H9 (cell line): Measurements from ENCODE around the gene CHRNA9. TPM values are rescaled to one million over a fixed set of nuclear protein-coding genes. Genes with fewer than 3 reads are reported as not detected.

Source experiments
- DNase-seq: peaks from one replicate; pipeline ENCODE4 v3.0.0-alpha.2; 2017
- H2AFZ ChIP-seq: one replicate; pipeline ENCODE4 v1.6.1; 2013; ENCODE audit warnings: mild to moderate bottlenecking, low read length, control low read depth, moderate library complexity
- H2AK5ac ChIP-seq: 2 replicates; pipeline ENCODE4 v1.6.1; 2013; ENCODE audit warnings: low read length, control low read depth, mixed read lengths; ENCODE audit not compliant: insufficient read length
- H2BK120ac ChIP-seq: one replicate; pipeline ENCODE4 v1.6.1; 2013; ENCODE audit warnings: low read depth, mild to moderate bottlenecking, low read length, control low read depth, inconsistent platforms; ENCODE audit not compliant: poor library complexity, severe bottlenecking
- H2BK12ac ChIP-seq: 2 replicates; pipeline ENCODE4 v1.6.1; 2013; ENCODE audit warnings: low read length, control low read depth, mixed read lengths, low read depth; ENCODE audit not compliant: insufficient read length
- H2BK15ac ChIP-seq: 2 replicates; pipeline ENCODE4 v1.6.1; 2013; ENCODE audit warnings: low read depth, low read length, control low read depth
- H2BK20ac ChIP-seq: one replicate; pipeline ENCODE4 v1.6.1; 2013; ENCODE audit warnings: low read depth, mild to moderate bottlenecking, low read length, control low read depth, inconsistent platforms; ENCODE audit not compliant: poor library complexity, severe bottlenecking
- H2BK5ac ChIP-seq: 2 replicates; pipeline ENCODE4 v1.6.1; 2013; ENCODE audit warnings: low read length, control low read depth, mixed read lengths; ENCODE audit not compliant: insufficient read length
- H3K14ac ChIP-seq: 2 replicates; pipeline ENCODE4 v1.6.1; 2013; ENCODE audit warnings: low read length, control low read depth; ENCODE audit not compliant: insufficient read depth
- H3K18ac ChIP-seq: 2 replicates; pipeline ENCODE4 v1.6.1; 2013; ENCODE audit warnings: low read depth, mild to moderate bottlenecking, mixed read lengths, low read length, control low read depth; ENCODE audit not compliant: insufficient read length
- H3K23ac ChIP-seq: 2 replicates; pipeline ENCODE4 v1.6.1; 2013; ENCODE audit warnings: low read length, control low read depth, mixed read lengths, low read depth; ENCODE audit not compliant: insufficient read length
- H3K23me2 ChIP-seq: 2 replicates; pipeline ENCODE4 v1.6.1; 2013; ENCODE audit warnings: low read depth, mild to moderate bottlenecking, mixed read lengths, low read length, control low read depth; ENCODE audit not compliant: insufficient read length, poor library complexity, severe bottlenecking
- H3K27ac ChIP-seq: 2 replicates; pipeline ENCODE4 v1.5.1; 2013; ENCODE audit warnings: low read length, control low read depth, mixed read lengths, low read depth; ENCODE audit not compliant: insufficient read length
- H3K27me3 ChIP-seq: 2 replicates; pipeline ENCODE4 v1.6.1; 2013; ENCODE audit warnings: low read length, control low read depth, inconsistent platforms; ENCODE audit not compliant: insufficient read depth
- H3K4ac ChIP-seq: 2 replicates; pipeline ENCODE4 v1.6.1; 2013; ENCODE audit warnings: low read depth, mild to moderate bottlenecking, control low read depth, inconsistent platforms, low read length, moderate library complexity
- H3K4me1 ChIP-seq: 2 replicates; pipeline ENCODE4 v1.6.1; 2013; ENCODE audit warnings: low read length, control low read depth, inconsistent platforms; ENCODE audit not compliant: insufficient read depth
- H3K4me2 ChIP-seq: 2 replicates; pipeline ENCODE4 v1.6.1; 2013; ENCODE audit warnings: low read length, control low read depth, mixed read lengths; ENCODE audit not compliant: insufficient read length, insufficient read depth
- H3K56ac ChIP-seq: 2 replicates; pipeline ENCODE4 v1.6.1; 2013; ENCODE audit warnings: low read depth, mild to moderate bottlenecking, mixed read lengths, low read length, control low read depth; ENCODE audit not compliant: insufficient read length
- H3K79me1 ChIP-seq: 2 replicates; pipeline ENCODE4 v1.6.1; 2013; ENCODE audit warnings: low read depth, mild to moderate bottlenecking, moderate library complexity, low read length, control low read depth, inconsistent platforms; ENCODE audit not compliant: insufficient read depth, poor library complexity, severe bottlenecking
- H3K79me2 ChIP-seq: 2 replicates; pipeline ENCODE4 v1.6.1; 2013; ENCODE audit warnings: low read length, control low read depth, inconsistent platforms; ENCODE audit not compliant: insufficient read depth
- H3K9ac ChIP-seq: 2 replicates; pipeline ENCODE4 v1.6.1; 2013; ENCODE audit warnings: low read length, control low read depth, mixed read lengths; ENCODE audit not compliant: insufficient read length; ENCODE audit errors: extremely low read depth
- H3K9me3 ChIP-seq: one replicate; pipeline ENCODE4 v1.6.1; 2013; ENCODE audit warnings: low read depth, low read length, inconsistent platforms; ENCODE audit not compliant: control insufficient read depth
- H3T11ph ChIP-seq: one replicate; pipeline ENCODE4 v1.6.1; 2013; ENCODE audit warnings: mild to moderate bottlenecking, low read length, control low read depth, inconsistent platforms
- H4K20me1 ChIP-seq: one replicate; pipeline ENCODE4 v1.6.1; 2013; ENCODE audit not compliant: control insufficient read depth, insufficient read length, insufficient read depth
- H4K5ac ChIP-seq: 2 replicates; pipeline ENCODE4 v1.6.1; 2013; ENCODE audit warnings: low read depth, mild to moderate bottlenecking, mixed read lengths, low read length, control low read depth; ENCODE audit not compliant: insufficient read length
- H4K8ac ChIP-seq: replicated peaks from 2 replicates; pipeline ENCODE4 v1.6.1; 2013; ENCODE audit warnings: low read length, control low read depth, mixed read lengths, low read depth; ENCODE audit not compliant: insufficient read length
- H4K91ac ChIP-seq: 2 replicates; pipeline ENCODE4 v1.6.1; 2013; ENCODE audit warnings: low read depth, mild to moderate bottlenecking, moderate library complexity, mixed read lengths, low read length, control low read depth; ENCODE audit not compliant: insufficient read length
- H3K27ac Mint-ChIP-seq, 3 experiments: 2 replicates in 2 of 3; 3 replicates in 1 of 3; pipeline ENCODE4 v1.8.0; 2020 to 2021; ENCODE audit warnings: mixed read lengths in 3 of 3, mild to moderate bottlenecking in 1 of 3, moderate library complexity in 1 of 3
- H3K27me3 Mint-ChIP-seq: 2 replicates; pipeline ENCODE4 v1.8.0; 2021; ENCODE audit warnings: low read depth, mild to moderate bottlenecking, moderate library complexity, mixed read lengths
- H3K36me3 Mint-ChIP-seq, 3 experiments: 2 replicates in 2 of 3; 3 replicates in 1 of 3; pipeline ENCODE4 v1.8.0; 2020 to 2021; ENCODE audit warnings: low read depth in 3 of 3, mixed read lengths in 3 of 3; ENCODE audit not compliant: insufficient read depth in 1 of 3
- H3K4me1 Mint-ChIP-seq, 2 experiments: 2 replicates each; pipeline ENCODE4 v1.8.0; 2020; ENCODE audit warnings: mixed read lengths in 2 of 2
- H3K4me3 Mint-ChIP-seq, 2 experiments: 2 replicates in 1 of 2; 3 replicates in 1 of 2; pipeline ENCODE4 v1.8.0; 2020 to 2021; ENCODE audit warnings: mild to moderate bottlenecking in 2 of 2, mixed read lengths in 2 of 2, moderate library complexity in 1 of 2
- H3K9me3 Mint-ChIP-seq, 2 experiments: 2 replicates in 1 of 2; 3 replicates in 1 of 2; pipeline ENCODE4 v1.8.0; 2020; ENCODE audit warnings: mild to moderate bottlenecking in 2 of 2, mixed read lengths in 2 of 2, moderate library complexity in 1 of 2
- WGBS: extraction: QIAGEN DNeasy Blood & Tissue Kit; methylation state at CpG from one replicate; pipeline ENCODE4 v1.1.7; 2013; ENCODE audit warnings: missing lambda C conversion rate, low lambda C conversion rate, mixed read lengths; ENCODE audit not compliant: insufficient read length; ENCODE audit errors: extremely low coverage; 5-methylcytosine and 5-hydroxymethylcytosine counted together
- total RNA-seq: library from RNA; stranded (reverse); gene quantifications from 2 replicates; pipeline ENCODE4 v1.2.1, GENCODE V29; 2021
- TF ChIP-seq, protein P1 (sequence below): fragments of 200-600 bp; sonication (generic); conservative IDR thresholded peaks from 3 replicates; pipeline ENCODE4 v1.8.0; 2021; ENCODE audit warnings: antibody characterized with exemption, mild to moderate bottlenecking

Gene CHRNA9
- total RNA-seq, 1 experiment from 2014 or later = 1.2 TPM

DNA sequence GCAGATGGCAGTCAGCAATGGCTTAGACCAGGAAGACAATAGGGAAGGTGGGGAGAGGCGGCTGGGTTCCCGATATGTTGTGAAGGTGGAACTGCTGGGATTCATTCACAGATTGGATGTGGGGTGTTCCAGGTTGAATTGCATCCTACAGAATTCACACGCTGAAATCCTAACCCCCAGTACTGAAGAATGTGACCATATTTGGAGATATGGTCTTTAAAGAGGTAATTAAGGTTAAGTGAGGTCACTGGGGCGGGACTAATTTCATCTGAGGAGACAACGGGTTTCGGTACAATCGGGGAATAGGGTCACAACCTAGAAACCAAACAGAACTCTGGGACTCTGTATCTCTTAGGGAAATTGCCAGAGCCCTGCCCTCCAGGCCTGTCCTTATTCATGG is 5.3 kb upstream of the CHRNA9 start:
- no peak overlapping the region for H3K4me3 Mint-ChIP-seq
- Histone ChIP-seq H2BK20ac (no peak overlapping the region), H3K79me1 (no peaks in the 10 kb centered on the region), H3K9me3 (no peaks in the 10 kb centered on the region), H2BK15ac (no peak overlapping the region), H2AFZ (no peak overlapping the region), H3K9ac (no peak overlapping the region), H2BK5ac (no peak overlapping the region), H2BK12ac (no peak overlapping the region), H4K8ac (no peak overlapping the region), H3K18ac (no peak overlapping the region), H3K4me2 (no peak overlapping the region), H3T11ph (no peak overlapping the region), H4K91ac (no peak overlapping the region), H3K23me2 (no peaks in the 10 kb centered on the region), H3K79me2 (no peaks in the 10 kb centered on the region), H3K27me3 (no peaks in the 10 kb centered on the region), H3K56ac (no peak overlapping the region), H3K4me1 (peaks cover 11% of the 10 kb centered on the region), H3K27ac (no peak overlapping the region), H3K4ac (no peak overlapping the region), H3K23ac (no peak overlapping the region), H3K14ac (no peak overlapping the region), H2BK120ac (no peak overlapping the region), H2AK5ac (no peak overlapping the region), H4K5ac (no peak overlapping the region), H4K20me1 (no peaks in the 10 kb centered on the region)
- peak overlapping the region in 1 of 3 experiments; percentile 24; a peak in 1 of 7 replicates for H3K27ac Mint-ChIP-seq
- no peak for DNase-seq
- peaks cover 0 to 2% (median 0%) of the 10 kb centered on the region in 3 experiments; a peak in 3 of 7 replicates for H3K36me3 Mint-ChIP-seq
- H3K9me3 Mint-ChIP-seq = no peaks in the 10 kb centered on the region
- WGBS = no CpG with 5 or more reads among the region's 7 CpGs
- TF ChIP-seq, protein P1, sequence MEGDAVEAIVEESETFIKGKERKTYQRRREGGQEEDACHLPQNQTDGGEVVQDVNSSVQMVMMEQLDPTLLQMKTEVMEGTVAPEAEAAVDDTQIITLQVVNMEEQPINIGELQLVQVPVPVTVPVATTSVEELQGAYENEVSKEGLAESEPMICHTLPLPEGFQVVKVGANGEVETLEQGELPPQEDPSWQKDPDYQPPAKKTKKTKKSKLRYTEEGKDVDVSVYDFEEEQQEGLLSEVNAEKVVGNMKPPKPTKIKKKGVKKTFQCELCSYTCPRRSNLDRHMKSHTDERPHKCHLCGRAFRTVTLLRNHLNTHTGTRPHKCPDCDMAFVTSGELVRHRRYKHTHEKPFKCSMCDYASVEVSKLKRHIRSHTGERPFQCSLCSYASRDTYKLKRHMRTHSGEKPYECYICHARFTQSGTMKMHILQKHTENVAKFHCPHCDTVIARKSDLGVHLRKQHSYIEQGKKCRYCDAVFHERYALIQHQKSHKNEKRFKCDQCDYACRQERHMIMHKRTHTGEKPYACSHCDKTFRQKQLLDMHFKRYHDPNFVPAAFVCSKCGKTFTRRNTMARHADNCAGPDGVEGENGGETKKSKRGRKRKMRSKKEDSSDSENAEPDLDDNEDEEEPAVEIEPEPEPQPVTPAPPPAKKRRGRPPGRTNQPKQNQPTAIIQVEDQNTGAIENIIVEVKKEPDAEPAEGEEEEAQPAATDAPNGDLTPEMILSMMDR = no peak
- no peaks in the 10 kb centered on the region; the same call in none of the 2 replicates for H3K27me3 Mint-ChIP-seq
- peaks cover 21% of the 10 kb centered on the region in 2 experiments for H3K4me1 Mint-ChIP-seq
